K562 (cell line): Measurements from ENCODE around the gene KCNK1. TPM values are rescaled to one million over a fixed set of nuclear protein-coding genes. Genes with fewer than 3 reads are reported as not detected.

Source experiments
- ATAC-seq: fragments of 200-7000 bp; cut with Tn5 transposase; 3 replicates; pipeline ENCODE4 v1.9.1; 2020; ENCODE audit warnings: moderate library complexity
- BruUV-seq: library from RNA; stranded (reverse); fragments of 400-500 nt; replicated peaks from 2 replicates; lab custom pipeline; 2021; lab: Mats Ljungman, UMichigan
- CTCF ChIA-PET: fragments of 300-600 bp; formaldehyde crosslinking; extraction: SDS; loops from one replicate; lab custom pipeline; 2021; ENCODE audit warnings: low intra/inter-chr PET ratio; lab: Yijun Ruan, JAX
- POLR2A ChIA-PET: fragments of 300-600, 350-650 bp; sonication (Branson Sonifier 250); formaldehyde crosslinking; extraction: SDS; loops from one replicate; lab custom pipeline; 2021; ENCODE audit warnings: antibody characterized with exemption, inconsistent platforms; lab: Yijun Ruan, JAX
- DNase-seq, 4 experiments: peaks; one replicate each; pipeline versions ENCODE4 v3.0.0 to v3.0.0-alpha.2; 2011 to 2018; ENCODE audit warnings: low spot score in 3 of 4, mixed read lengths in 3 of 4; ENCODE audit errors: extremely low read depth in 1 of 4
- FAIRE-seq: peaks from 2 replicates; lab custom pipeline; 2011; peaks lifted over from hg19 to GRCh38; lab: Jason Lieb, UNC
- H2AFZ ChIP-seq: 2 replicates; pipeline ENCODE4 v1.6.0; 2011; ENCODE audit warnings: low read depth, low read length, control low read depth, inconsistent platforms
- H3K27ac ChIP-seq: fragments of 200-600 bp; 3 replicates; pipeline ENCODE4 v1.8.0; 2011; ENCODE audit warnings: low read depth, mild to moderate bottlenecking, control low read depth, inconsistent platforms, low read length, moderate library complexity, mixed read lengths; ENCODE audit errors: extremely low read depth
- H3K27me3 ChIP-seq, 2 experiments: fragments of 300-600 bp in 1 of 2; 2 replicates in 1 of 2; 3 replicates in 1 of 2; pipeline versions ENCODE4 v1.6.0 to v1.8.0; 2011; ENCODE audit warnings: inconsistent platforms in 2 of 2, low read length in 2 of 2, mild to moderate bottlenecking in 1 of 2, mixed read lengths in 1 of 2, moderate library complexity in 1 of 2; ENCODE audit not compliant: control insufficient read depth in 2 of 2, insufficient read depth in 2 of 2
- H3K36me3 ChIP-seq: fragments of 300-600 bp; 3 replicates; pipeline ENCODE4 v1.8.0; 2011; ENCODE audit warnings: mild to moderate bottlenecking, low read length, inconsistent platforms; ENCODE audit not compliant: control insufficient read depth, insufficient read depth
- H3K4me1 ChIP-seq, 2 experiments: fragments of 200-600 bp in 1 of 2; replicated peaks in 1 of 2; 2 replicates in 1 of 2; 3 replicates in 1 of 2; pipeline versions ENCODE4 v1.5.1 to v1.8.0; 2011; ENCODE audit warnings: inconsistent platforms in 2 of 2, low read length in 2 of 2, mild to moderate bottlenecking in 1 of 2, mixed read lengths in 1 of 2, moderate library complexity in 1 of 2; ENCODE audit not compliant: control insufficient read depth in 2 of 2, insufficient read depth in 2 of 2
- H3K4me2 ChIP-seq: 2 replicates; pipeline ENCODE4 v1.6.1; 2011; ENCODE audit warnings: low read length, control low read depth, inconsistent platforms, mixed read lengths; ENCODE audit not compliant: insufficient read depth
- H3K4me3 ChIP-seq: fragments of 200-600 bp; sonication (generic), shearing (Covaris generic); 2 replicates; pipeline ENCODE4 v1.5.1; 2016; ENCODE audit warnings: control low read depth, inconsistent platforms
- H3K79me2 ChIP-seq: fragments of 200-600 bp; 3 replicates; pipeline ENCODE4 v1.8.0; 2011; ENCODE audit warnings: low read length, inconsistent platforms; ENCODE audit not compliant: control insufficient read depth, insufficient read depth
- H3K9ac ChIP-seq, 2 experiments: 2 replicates each; pipeline versions ENCODE4 v1.6.0 to v1.6.1; 2011; ENCODE audit warnings: low read depth in 2 of 2, low read length in 2 of 2, control low read depth in 1 of 2, inconsistent platforms in 1 of 2, mild to moderate bottlenecking in 1 of 2, mixed read lengths in 1 of 2; ENCODE audit not compliant: insufficient read depth in 1 of 2
- H3K9me1 ChIP-seq: one replicate; pipeline ENCODE4 v1.6.0; 2011; ENCODE audit warnings: inconsistent platforms, mild to moderate bottlenecking, low read length, moderate library complexity; ENCODE audit not compliant: control insufficient read depth, insufficient read depth
- H3K9me3 ChIP-seq: replicated peaks from 2 replicates; pipeline ENCODE4 v1.5.1; 2011; ENCODE audit warnings: low read depth, low read length, inconsistent platforms; ENCODE audit not compliant: control insufficient read depth, insufficient read depth
- H4K20me1 ChIP-seq: replicated peaks from 2 replicates; pipeline ENCODE4 v1.6.1; 2011; ENCODE audit warnings: low read length, inconsistent platforms, mixed read lengths; ENCODE audit not compliant: control insufficient read depth, insufficient read depth
- CBFB ChIP-seq: sonication (generic); formaldehyde crosslinking; IDR thresholded peaks from 2 replicates; pipeline ENCODE4 v1.4.0; 2020; ENCODE audit warnings: mild to moderate bottlenecking, missing genetic modification reagents
- CEBPB ChIP-seq: fragments of 450-650 bp; IDR thresholded peaks from 2 replicates; pipeline ENCODE4 v1.6.1; 2016; ENCODE audit warnings: missing genetic modification characterization, missing compliant biosample characterization
- CEBPZ ChIP-seq: fragments of 150-350 bp; IDR thresholded peaks from 2 replicates; pipeline ENCODE4 v1.6.1; 2014; ENCODE audit warnings: low read depth, mild to moderate bottlenecking, low read length, borderline replicate concordance
- EP300 ChIP-seq: IDR thresholded peaks from 2 replicates; pipeline ENCODE4 v1.6.1; 2012; ENCODE audit warnings: low read length, improper control_type of control experiment
- FOS ChIP-seq: IDR thresholded peaks from 3 replicates; pipeline ENCODE4 v1.6.1; 2011; ENCODE audit not compliant: insufficient read length; ENCODE audit errors: extremely low read depth
- HDGF ChIP-seq: fragments of 450-650 bp; IDR thresholded peaks from 2 replicates; pipeline ENCODE4 v1.6.1; 2016
- ID3 ChIP-seq, 2 experiments: fragments of 250-450 bp in 1 of 2; fragments of 450-650 bp in 1 of 2; sonication (Bioruptor Pico) in 1 of 2; IDR thresholded peaks; 2 replicates each; pipeline versions ENCODE4 v1.6.1 to v1.8.0; 2016 to 2021; ENCODE audit warnings: mild to moderate bottlenecking in 2 of 2, moderate library complexity in 2 of 2, missing compliant biosample characterization in 1 of 2, missing genetic modification characterization in 1 of 2
- MYC ChIP-seq, 2 experiments: fragments of 250-450 bp in 1 of 2; sonication (Bioruptor Pico) in 1 of 2; IDR thresholded peaks; 2 replicates each; pipeline versions ENCODE4 v1.5.1 to v1.6.1; 2012 to 2021; ENCODE audit warnings: low read depth in 2 of 2, borderline replicate concordance in 1 of 2, improper control_type of control experiment in 1 of 2, low read length in 1 of 2, mild to moderate bottlenecking in 1 of 2, moderate library complexity in 1 of 2
- MYNN ChIP-seq, 2 experiments: sonication (generic); formaldehyde crosslinking in 1 of 2; IDR thresholded peaks; 2 replicates each; pipeline versions ENCODE4 v1.5.0 to v1.6.1; 2016 to 2020; ENCODE audit warnings: antibody characterized with exemption in 1 of 2, missing genetic modification reagents in 1 of 2
- POLR3G ChIP-seq: IDR thresholded peaks from 2 replicates; pipeline ENCODE4 v1.6.1; 2011; ENCODE audit not compliant: insufficient read length, insufficient replicate concordance; ENCODE audit errors: extremely low read depth
- SMAD3 ChIP-seq: fragments of 450-650 bp; formaldehyde crosslinking; conservative IDR thresholded peaks from 2 replicates; pipeline ENCODE4 v1.4.0; 2020; ENCODE audit warnings: mild to moderate bottlenecking
- SREBF1 ChIP-seq: fragments of 150-350 bp; IDR thresholded peaks from 2 replicates; pipeline ENCODE4 v1.6.1; 2014; ENCODE audit warnings: antibody characterized with exemption, low read depth, low read length, borderline replicate concordance
- ZBTB17 ChIP-seq: fragments of 450-650 bp; formaldehyde crosslinking; IDR thresholded peaks from 2 replicates; pipeline ENCODE4 v1.4.0; 2020; ENCODE audit warnings: mild to moderate bottlenecking
- ZBTB8A ChIP-seq: fragments of 450-650 bp; IDR thresholded peaks from 2 replicates; pipeline ENCODE4 v1.6.1; 2018; ENCODE audit warnings: mild to moderate bottlenecking, moderate library complexity; ENCODE audit not compliant: partially characterized antibody
- ZNF175 ChIP-seq: fragments of 200-800 bp; sonication (Bioruptor generic); IDR thresholded peaks from 2 replicates; pipeline ENCODE4 v1.6.1; 2016; ENCODE audit warnings: low read depth, mild to moderate bottlenecking, missing genetic modification characterization, missing compliant biosample characterization
- ZNF778 ChIP-seq: fragments of 450-650 bp; formaldehyde crosslinking; IDR thresholded peaks from 2 replicates; pipeline ENCODE4 v1.4.0; 2020; ENCODE audit warnings: mild to moderate bottlenecking, moderate library complexity
- whole genome bisulfite sequencing: fragments of 100-300 bp; shearing (Covaris generic); methylation state at CpG from one replicate; pipeline ENCODE4 v1.1.6; 2016; ENCODE audit warnings: low coverage, mixed read lengths; ENCODE audit not compliant: insufficient coverage; ENCODE audit errors: missing lambda C conversion rate; 5-methylcytosine and 5-hydroxymethylcytosine counted together
- in situ Hi-C: fragments of 300-500 bp; cut with MboI; formaldehyde crosslinking; loops from 4 replicates; pipeline ENCODE4 v1.15.0; 2018; ENCODE audit warnings: inconsistent platforms, mixed read lengths
- intact Hi-C: fragments of 100-400 bp; cut with micrococcal nuclease; formaldehyde crosslinking; loops from 2 replicates; pipeline ENCODE4 v1.14.2; 2022
- polyA plus RNA-seq, 8 experiments: library from polyadenylated mRNA; depleted of rRNA in 4 of 8; stranded (reverse) in 5 of 8; unstranded in 3 of 8; fragments of >200 nt; fragmentation: Nextera tagmentation in 2 of 8; fragmentation: Illumina TruSeq in 1 of 8; extraction: Ambion mirVana in 2 of 8; extraction: Trizol in 1 of 8; gene quantifications; 2 replicates each; pipeline versions ENCODE4 v1.2.1 to v1.2.3, GENCODE V29; 2011 to 2014; ENCODE audit warnings: inconsistent platforms in 1 of 8, missing spikeins in 1 of 8
- total RNA-seq, 7 experiments: library from RNA; depleted of rRNA in 6 of 7; stranded (reverse); fragments of >200 nt in 6 of 7; fragmentation: Illumina TruSeq in 2 of 7; extraction: Trizol in 2 of 7; gene quantifications; 2 replicates each; pipeline versions ENCODE4 v1.2.1 to v1.2.3, GENCODE V29; 2011 to 2021; ENCODE audit warnings: low replicate concordance in 1 of 7

KCNK1 gene
- total and polyA plus RNA-seq, 9 of the 15 experiments (the other 6 are each of a cell fraction or from before 2014, with no cell fraction given): 3.1 to 22.7 (median 6.0) TPM

- TF ChIP-seq POLR3G: no peak
- TF ChIP-seq, all 486 proteins: peak for 14
Measured at GRCh38 chr1:233668146-233668724, 54.3 kb downstream of the KCNK1 start (continued).

GRCh38 chr1:233668725-233669294 lies 54.9 kb downstream of the KCNK1 start:
- in situ Hi-C loops: no loop called here
- peak overlapping the region; percentile 72 for H3K27ac ChIP-seq
- no peaks in the 10 kb centered on the region for H4K20me1 ChIP-seq
- WGBS: 1% methylated on average over 7 of the region's 7 CpGs
- no TSS peak for BruUV-seq
- ChIA-PET CTCF (no interaction called here), POLR2A (interaction anchor here (0.6 to 1.4 kb wide), 3 partner anchors 12 to 41 kb away, joined by 3 to 7 read pairs (median 3); no protein-coding TSS in a partner anchor)
- peaks cover 22% of the 10 kb centered on the region for H3K9me3 ChIP-seq
- peaks cover 25% of the 10 kb centered on the region for H3K79me2 ChIP-seq
- ATAC-seq (peak; percentile 95), DNase-seq (peak; percentile 86 to 97 (median 89)), FAIRE-seq (peak; percentile 91)
- H3K36me3 ChIP-seq: peaks cover 44% of the 10 kb centered on the region
- peak overlapping the region in 1 of 2 experiments; percentile 44; a peak in 2 of 4 replicates for H3K9ac ChIP-seq
- peaks cover 24 to 44% of the 10 kb centered on the region in 2 experiments for H3K4me1 ChIP-seq
- H3K9me1 ChIP-seq: no peaks in the 10 kb centered on the region
- peak overlapping the region; percentile 17; the same call in 1 of the 2 replicates for H3K4me2 ChIP-seq
- H3K4me3 ChIP-seq: no peak overlapping the region
- H3K27me3 ChIP-seq: no peaks in the 10 kb centered on the region
- intact Hi-C loops: loop anchor here (1.0 to 5.0 kb wide), 6 partner anchors 33 to 227 kb away; no protein-coding TSS in a partner anchor
- H2AFZ ChIP-seq: no peak overlapping the region
- TF ChIP-seq MYC (IDR thresholded peaks at IDR 0.05; ENCODE audit: low read depth, low read length) (no peak), MYC (CRISPR knock-in tag; IDR thresholded peaks at IDR 0.05; ENCODE audit: borderline replicate concordance, low read depth) (no peak), ZBTB8A (no peak), ID3 (CRISPR knock-in tag; IDR thresholded peaks at IDR 0.05) (no peak), ID3 (tag; IDR thresholded peaks at IDR 0.05) (no peak), MYNN (IDR thresholded peaks at IDR 0.05) (peak; percentile 66), MYNN (CRISPR knock-in tag; IDR thresholded peaks at IDR 0.05) (no peak), ZBTB17 (CRISPR knock-in tag) (no peak; the same call in 1 of the 2 replicates), EP300 (peak; percentile 95), SREBF1 (no peak), CBFB (no peak), FOS (peak; percentile 72), CEBPB (tag) (peak; percentile 46; the same call in 1 of the 2 replicates), CEBPZ (no peak), SMAD3 (no peak), ZNF175 (CRISPR knock-in tag) (peak; percentile 43; the same call in 1 of the 2 replicates), ZNF778 (CRISPR knock-in tag) (no peak), HDGF (peak; percentile 67; the same call in 1 of the 2 replicates)
